Body of pancreas (tissue), 4 donors: ENCODE results near the gene LITAFD.

Experiments used
- CTCF ChIP-seq, 7 experiments: fragments of 450-650 bp in 4 of 7; fragments of 200-600 bp in 3 of 7; sonication (generic) in 3 of 7; IDR thresholded peaks; one replicate each; pipeline ENCODE4 v1.5.1; 2016 to 2019; ENCODE audit warnings: antibody characterized with exemption in 7 of 7
- POLR2A ChIP-seq, 3 donors: fragments of 450-650 bp; IDR thresholded peaks; one replicate each; pipeline ENCODE4 v1.6.1; 2016; ENCODE audit warnings: antibody characterized with exemption in 3 of 3, mild to moderate bottlenecking in 2 of 3

- TF ChIP-seq CTCF (IDR thresholded peaks at IDR 0.05) (no peak), POLR2A (IDR thresholded peaks at IDR 0.05) (no peak)
Measured at GRCh38 chr16:8908810-8909468, 26.8 kb downstream of the LITAFD start.
